Liver (tissue), 9 donors: ENCODE results near the gene SRSF8. TPM values are rescaled to one million over a fixed set of nuclear protein-coding genes. Genes with fewer than 3 reads are reported as not detected.

Experiments used
- DNase-seq: peaks from one replicate; pipeline ENCODE4 v3.0.0-alpha.2; 2017; ENCODE audit warnings: low spot score
- H3K27ac ChIP-seq, 2 donors: one replicate each; pipeline ENCODE4 v1.7.0; 2013; ENCODE audit warnings: inconsistent platforms in 2 of 2, low read length in 2 of 2, control low read depth in 1 of 2, low read depth in 1 of 2, mild to moderate bottlenecking in 1 of 2
- H3K27me3 ChIP-seq, 4 donors: one replicate each; pipeline versions ENCODE4 v1.6.1 to v1.7.0; 2013; ENCODE audit warnings: low read length in 3 of 4, inconsistent platforms in 1 of 4, mild to moderate bottlenecking in 1 of 4, moderate library complexity in 1 of 4; ENCODE audit not compliant: control insufficient read depth in 4 of 4, insufficient read depth in 4 of 4
- H3K36me3 ChIP-seq, 4 donors: one replicate each; pipeline versions ENCODE4 v1.6.1 to v1.7.0; 2013; ENCODE audit warnings: low read length in 3 of 4, mild to moderate bottlenecking in 3 of 4, low read depth in 1 of 4, moderate library complexity in 1 of 4; ENCODE audit not compliant: control insufficient read depth in 4 of 4, insufficient read depth in 3 of 4
- H3K4me1 ChIP-seq, 4 donors: one replicate each; pipeline versions ENCODE4 v1.6.1 to v1.7.0; 2013; ENCODE audit warnings: low read length in 3 of 4, mild to moderate bottlenecking in 3 of 4, moderate library complexity in 1 of 4; ENCODE audit not compliant: control insufficient read depth in 4 of 4, insufficient read depth in 4 of 4
- H3K4me3 ChIP-seq, 3 donors: one replicate each; pipeline versions ENCODE4 v1.6.1 to v1.7.0; 2013; ENCODE audit warnings: low read length in 3 of 3, control low read depth in 1 of 3, low read depth in 1 of 3, mild to moderate bottlenecking in 1 of 3
- H3K9ac ChIP-seq, 2 donors: one replicate each; pipeline ENCODE4 v1.7.0; 2013; ENCODE audit warnings: low read length in 2 of 2, mild to moderate bottlenecking in 2 of 2, moderate library complexity in 2 of 2, control low read depth in 1 of 2, low read depth in 1 of 2
- H3K9me3 ChIP-seq, 4 donors: one replicate each; pipeline versions ENCODE4 v1.6.1 to v1.7.0; 2013; ENCODE audit warnings: low read length in 3 of 4; ENCODE audit not compliant: control insufficient read depth in 4 of 4
- EGR1 ChIP-seq, 2 donors: IDR thresholded peaks; 2 replicates each; pipeline ENCODE4 v1.6.1; 2016 to 2018; ENCODE audit warnings: antibody characterized with exemption in 2 of 2, low read depth in 2 of 2
- FOXA1 ChIP-seq: IDR thresholded peaks from 2 replicates; pipeline ENCODE4 v1.6.1; 2016; ENCODE audit warnings: antibody characterized with exemption
- FOXA2 ChIP-seq: IDR thresholded peaks from 2 replicates; pipeline ENCODE4 v1.6.1; 2016; ENCODE audit warnings: antibody characterized with exemption
- GABPA ChIP-seq, 2 donors: IDR thresholded peaks in 1 of 2; conservative IDR thresholded peaks in 1 of 2; 2 replicates each; pipeline ENCODE4 v1.6.1; 2016; ENCODE audit warnings: antibody characterized with exemption in 2 of 2, mild to moderate bottlenecking in 1 of 2, moderate library complexity in 1 of 2
- HNF4G ChIP-seq: IDR thresholded peaks from 2 replicates; pipeline ENCODE4 v1.6.1; 2016; ENCODE audit warnings: antibody characterized with exemption
- JUND ChIP-seq, 2 donors: IDR thresholded peaks; 2 replicates each; pipeline ENCODE4 v1.6.1; 2016; ENCODE audit warnings: antibody characterized with exemption in 2 of 2
- NR2F2 ChIP-seq: IDR thresholded peaks from 2 replicates; pipeline ENCODE4 v1.6.1; 2016; ENCODE audit warnings: antibody characterized with exemption
- RAD21 ChIP-seq, 2 donors: IDR thresholded peaks; 2 replicates each; pipeline ENCODE4 v1.6.1; 2016; ENCODE audit warnings: antibody characterized with exemption in 2 of 2, mild to moderate bottlenecking in 2 of 2
- SP1 ChIP-seq: IDR thresholded peaks from 2 replicates; pipeline ENCODE4 v1.6.1; 2018; ENCODE audit warnings: antibody characterized with exemption, mild to moderate bottlenecking
- YY1 ChIP-seq: IDR thresholded peaks from 2 replicates; pipeline ENCODE4 v1.6.1; 2016; ENCODE audit warnings: antibody characterized with exemption, mild to moderate bottlenecking
- ZBTB33 ChIP-seq: IDR thresholded peaks from 2 replicates; pipeline ENCODE4 v1.6.1; 2016; ENCODE audit warnings: antibody characterized with exemption
- WGBS: extraction: QIAGEN DNeasy Blood & Tissue Kit; methylation state at CpG from one replicate; pipeline ENCODE4 v1.1.7; 2013; 5-methylcytosine and 5-hydroxymethylcytosine counted together
- polyA plus RNA-seq, 2 donors: library from polyadenylated mRNA; stranded (reverse) in 1 of 2; unstranded in 1 of 2; fragments of 200-250 nt in 1 of 2; fragments of >200 nt in 1 of 2; fragmentation: Nextera tagmentation in 1 of 2; extraction: Ambion mirVana in 1 of 2; gene quantifications; one replicate each; pipeline versions ENCODE4 v1.2.1 to v1.2.3, GENCODE V29; 2013 to 2015
- total RNA-seq, 2 donors: library from RNA; depleted of rRNA; stranded (reverse); fragments of >200 nt; gene quantifications; one replicate each; pipeline ENCODE4 v1.2.3, GENCODE V29; 2014
- TF ChIP-seq, protein P1 (sequence below): fragments of 150-350 bp; IDR thresholded peaks from 2 replicates; pipeline ENCODE4 v1.5.1; 2017; ENCODE audit warnings: improper control_type of control experiment, low read depth, low read length; ENCODE audit not compliant: missing input control
- TF ChIP-seq, protein P2 (sequence below): IDR thresholded peaks from 2 replicates; pipeline ENCODE4 v1.6.1; 2016; ENCODE audit warnings: antibody characterized with exemption, mild to moderate bottlenecking
- TF ChIP-seq, protein P3 (sequence below): IDR thresholded peaks from 2 replicates; pipeline ENCODE4 v1.6.1; 2016; ENCODE audit warnings: antibody characterized with exemption
- TF ChIP-seq, protein P4 (sequence below): IDR thresholded peaks from 2 replicates; pipeline ENCODE4 v1.6.1; 2016; ENCODE audit warnings: antibody characterized with exemption
- donor health status: healthy.
- donor health status: healthy.
- donor health status: healthy.
- donor health status: healthy.
- donor health status: healthy.

The SRSF8 gene
- total and polyA plus RNA-seq, 4 donors, result 15.4 to 31.8 (median 17.8) TPM

DNA sequence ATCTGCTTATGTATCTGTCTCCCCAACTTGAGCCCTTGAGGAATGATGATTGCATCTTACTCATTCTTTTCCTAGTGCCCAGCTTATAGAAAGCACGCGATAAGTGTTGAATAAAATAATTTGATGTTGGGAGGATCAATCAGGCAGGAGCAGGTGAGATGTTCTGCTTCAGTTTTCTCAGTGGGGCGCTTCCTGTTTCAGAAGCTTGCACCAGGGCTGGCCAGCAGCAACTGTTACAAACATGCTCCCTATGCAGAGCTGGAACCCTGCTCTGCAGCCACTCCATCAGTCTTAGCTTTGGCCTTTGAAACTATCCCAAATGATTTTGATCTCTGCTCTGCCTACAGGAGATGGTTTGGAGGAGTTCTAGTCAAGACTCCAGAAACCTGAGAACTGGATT is 26.8 kb downstream of the SRSF8 start:
- no peak overlapping the region for H3K9ac ChIP-seq
- H3K9me3 ChIP-seq, result no peaks in the 10 kb centered on the region
- TF ChIP-seq JUND (IDR thresholded peaks at IDR 0.05) (no peak), EGR1 (IDR thresholded peaks at IDR 0.05; ENCODE audit: low read depth in 2 of 2) (no peak), RAD21 (IDR thresholded peaks at IDR 0.05) (no peak), GABPA (IDR thresholded peaks at IDR 0.05 in 1 of 2, conservative IDR thresholded peaks at IDR 0.05 in 1 of 2) (no peak), YY1 (no peak), SP1 (no peak), HNF4G (no peak), NR2F2 (no peak), ZBTB33 (no peak), FOXA2 (no peak), FOXA1 (no peak)
- TF ChIP-seq, protein P1, sequence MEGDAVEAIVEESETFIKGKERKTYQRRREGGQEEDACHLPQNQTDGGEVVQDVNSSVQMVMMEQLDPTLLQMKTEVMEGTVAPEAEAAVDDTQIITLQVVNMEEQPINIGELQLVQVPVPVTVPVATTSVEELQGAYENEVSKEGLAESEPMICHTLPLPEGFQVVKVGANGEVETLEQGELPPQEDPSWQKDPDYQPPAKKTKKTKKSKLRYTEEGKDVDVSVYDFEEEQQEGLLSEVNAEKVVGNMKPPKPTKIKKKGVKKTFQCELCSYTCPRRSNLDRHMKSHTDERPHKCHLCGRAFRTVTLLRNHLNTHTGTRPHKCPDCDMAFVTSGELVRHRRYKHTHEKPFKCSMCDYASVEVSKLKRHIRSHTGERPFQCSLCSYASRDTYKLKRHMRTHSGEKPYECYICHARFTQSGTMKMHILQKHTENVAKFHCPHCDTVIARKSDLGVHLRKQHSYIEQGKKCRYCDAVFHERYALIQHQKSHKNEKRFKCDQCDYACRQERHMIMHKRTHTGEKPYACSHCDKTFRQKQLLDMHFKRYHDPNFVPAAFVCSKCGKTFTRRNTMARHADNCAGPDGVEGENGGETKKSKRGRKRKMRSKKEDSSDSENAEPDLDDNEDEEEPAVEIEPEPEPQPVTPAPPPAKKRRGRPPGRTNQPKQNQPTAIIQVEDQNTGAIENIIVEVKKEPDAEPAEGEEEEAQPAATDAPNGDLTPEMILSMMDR, result no peak
- TF ChIP-seq, protein P2, sequence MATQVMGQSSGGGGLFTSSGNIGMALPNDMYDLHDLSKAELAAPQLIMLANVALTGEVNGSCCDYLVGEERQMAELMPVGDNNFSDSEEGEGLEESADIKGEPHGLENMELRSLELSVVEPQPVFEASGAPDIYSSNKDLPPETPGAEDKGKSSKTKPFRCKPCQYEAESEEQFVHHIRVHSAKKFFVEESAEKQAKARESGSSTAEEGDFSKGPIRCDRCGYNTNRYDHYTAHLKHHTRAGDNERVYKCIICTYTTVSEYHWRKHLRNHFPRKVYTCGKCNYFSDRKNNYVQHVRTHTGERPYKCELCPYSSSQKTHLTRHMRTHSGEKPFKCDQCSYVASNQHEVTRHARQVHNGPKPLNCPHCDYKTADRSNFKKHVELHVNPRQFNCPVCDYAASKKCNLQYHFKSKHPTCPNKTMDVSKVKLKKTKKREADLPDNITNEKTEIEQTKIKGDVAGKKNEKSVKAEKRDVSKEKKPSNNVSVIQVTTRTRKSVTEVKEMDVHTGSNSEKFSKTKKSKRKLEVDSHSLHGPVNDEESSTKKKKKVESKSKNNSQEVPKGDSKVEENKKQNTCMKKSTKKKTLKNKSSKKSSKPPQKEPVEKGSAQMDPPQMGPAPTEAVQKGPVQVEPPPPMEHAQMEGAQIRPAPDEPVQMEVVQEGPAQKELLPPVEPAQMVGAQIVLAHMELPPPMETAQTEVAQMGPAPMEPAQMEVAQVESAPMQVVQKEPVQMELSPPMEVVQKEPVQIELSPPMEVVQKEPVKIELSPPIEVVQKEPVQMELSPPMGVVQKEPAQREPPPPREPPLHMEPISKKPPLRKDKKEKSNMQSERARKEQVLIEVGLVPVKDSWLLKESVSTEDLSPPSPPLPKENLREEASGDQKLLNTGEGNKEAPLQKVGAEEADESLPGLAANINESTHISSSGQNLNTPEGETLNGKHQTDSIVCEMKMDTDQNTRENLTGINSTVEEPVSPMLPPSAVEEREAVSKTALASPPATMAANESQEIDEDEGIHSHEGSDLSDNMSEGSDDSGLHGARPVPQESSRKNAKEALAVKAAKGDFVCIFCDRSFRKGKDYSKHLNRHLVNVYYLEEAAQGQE, result no peak
- TF ChIP-seq, protein P3, sequence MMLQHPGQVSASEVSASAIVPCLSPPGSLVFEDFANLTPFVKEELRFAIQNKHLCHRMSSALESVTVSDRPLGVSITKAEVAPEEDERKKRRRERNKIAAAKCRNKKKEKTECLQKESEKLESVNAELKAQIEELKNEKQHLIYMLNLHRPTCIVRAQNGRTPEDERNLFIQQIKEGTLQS, result no peak
- TF ChIP-seq, protein P4, sequence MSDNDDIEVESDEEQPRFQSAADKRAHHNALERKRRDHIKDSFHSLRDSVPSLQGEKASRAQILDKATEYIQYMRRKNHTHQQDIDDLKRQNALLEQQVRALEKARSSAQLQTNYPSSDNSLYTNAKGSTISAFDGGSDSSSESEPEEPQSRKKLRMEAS, result no peak
- no peak for DNase-seq
- H3K36me3 ChIP-seq, result no peaks in the 10 kb centered on the region
- no peak overlapping the region for H3K27ac ChIP-seq
- no peak overlapping the region for H3K4me3 ChIP-seq
- no peaks in the 10 kb centered on the region for H3K27me3 ChIP-seq
- H3K4me1 ChIP-seq, result peaks cover 2 to 18% (median 7%) of the 10 kb centered on the region in 4 donors
- 87% methylated on average over 3 of the region's 3 CpGs for WGBS

GRCh38 chr11:95095858-95096587 is 29.3 kb downstream of the SRSF8 start:
- H3K9me3 ChIP-seq, result no peaks in the 10 kb centered on the region
- DNase-seq, result no peak
- 67% methylated on average over 4 of the region's 4 CpGs for WGBS
- no peaks in the 10 kb centered on the region for H3K36me3 ChIP-seq
- H3K27ac ChIP-seq, result no peak overlapping the region
- TF ChIP-seq GABPA (IDR thresholded peaks at IDR 0.05 in 1 of 2, conservative IDR thresholded peaks at IDR 0.05 in 1 of 2), result no peak
- no peak overlapping the region for H3K4me3 ChIP-seq
- no peaks in the 10 kb centered on the region for H3K27me3 ChIP-seq
- no peaks in the 10 kb centered on the region for H3K4me1 ChIP-seq
- no peak overlapping the region for H3K9ac ChIP-seq
